ENCODE results near the gene FATE1.

The FATE1 gene

DNA sequence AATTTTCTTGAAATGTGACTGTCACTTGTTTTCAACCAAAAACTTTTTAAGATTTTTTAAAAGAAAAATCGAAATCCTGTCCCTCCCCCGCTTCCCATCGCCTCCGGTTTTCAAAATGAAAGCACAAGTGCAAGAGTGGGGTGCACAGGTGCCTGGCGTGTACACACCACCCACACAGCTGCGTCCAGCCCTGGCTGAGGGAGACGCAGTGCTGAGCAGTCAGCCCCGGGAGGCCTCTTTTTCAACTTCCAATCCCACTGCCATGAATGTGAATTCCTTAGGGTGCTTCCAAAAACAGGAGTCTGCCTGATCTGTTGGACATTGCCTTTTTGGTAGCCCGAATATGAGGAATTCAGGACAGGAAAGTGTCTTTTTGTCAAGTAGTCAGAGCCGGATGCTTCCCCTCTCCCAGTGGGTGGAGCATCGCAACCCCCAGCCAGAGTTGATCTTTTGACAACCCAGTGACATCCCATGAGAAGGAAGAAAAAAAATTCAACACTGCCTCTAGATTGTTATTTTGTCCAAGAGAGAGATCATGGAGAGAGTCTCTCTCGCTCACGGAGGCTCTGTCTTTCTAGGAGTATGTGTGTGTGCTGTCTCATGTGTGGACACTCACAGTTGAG, 11.7 kb upstream of the FATE1 start:
- Histone ChIP-seq H3K36me3 (ENCODE audit: insufficient read depth, low read length) (no peaks in the 10 kb centered on the region), H2AFZ (ENCODE audit: low read length) (no peak overlapping the region), H3K9me3 (ENCODE audit: insufficient read depth, low read depth, low read length) (no peaks in the 10 kb centered on the region), H3K79me2 (ENCODE audit: insufficient read depth, low read length) (no peaks in the 10 kb centered on the region), H3K4me3 (ENCODE audit: low read length, poor library complexity, severe bottlenecking) (no peak overlapping the region), H3K9me2 (replicated peaks; ENCODE audit: low read depth, low read length) (no peaks in the 10 kb centered on the region), H3K9ac (ENCODE audit: low read depth, low read length, poor library complexity, severe bottlenecking) (no peak overlapping the region), H3K27me3 (ENCODE audit: insufficient read depth, low read length, poor library complexity, severe bottlenecking) (no peaks in the 10 kb centered on the region), H4K20me1 (ENCODE audit: insufficient read depth, low read length, poor library complexity, severe bottlenecking) (no peaks in the 10 kb centered on the region), H3F3A (ENCODE audit: low read depth) (no peaks in the 10 kb centered on the region), H3K4me1 (ENCODE audit: insufficient read depth, low read length, poor library complexity, severe bottlenecking) (no peaks in the 10 kb centered on the region), H3K4me2 (ENCODE audit: low read depth, low read length, poor library complexity, severe bottlenecking) (no peak overlapping the region)
- no peak for TF ChIP-seq EZH2phosphoT487 (IDR thresholded peaks at IDR 0.05; ENCODE audit: borderline replicate concordance)
- TF ChIP-seq, protein P1, sequence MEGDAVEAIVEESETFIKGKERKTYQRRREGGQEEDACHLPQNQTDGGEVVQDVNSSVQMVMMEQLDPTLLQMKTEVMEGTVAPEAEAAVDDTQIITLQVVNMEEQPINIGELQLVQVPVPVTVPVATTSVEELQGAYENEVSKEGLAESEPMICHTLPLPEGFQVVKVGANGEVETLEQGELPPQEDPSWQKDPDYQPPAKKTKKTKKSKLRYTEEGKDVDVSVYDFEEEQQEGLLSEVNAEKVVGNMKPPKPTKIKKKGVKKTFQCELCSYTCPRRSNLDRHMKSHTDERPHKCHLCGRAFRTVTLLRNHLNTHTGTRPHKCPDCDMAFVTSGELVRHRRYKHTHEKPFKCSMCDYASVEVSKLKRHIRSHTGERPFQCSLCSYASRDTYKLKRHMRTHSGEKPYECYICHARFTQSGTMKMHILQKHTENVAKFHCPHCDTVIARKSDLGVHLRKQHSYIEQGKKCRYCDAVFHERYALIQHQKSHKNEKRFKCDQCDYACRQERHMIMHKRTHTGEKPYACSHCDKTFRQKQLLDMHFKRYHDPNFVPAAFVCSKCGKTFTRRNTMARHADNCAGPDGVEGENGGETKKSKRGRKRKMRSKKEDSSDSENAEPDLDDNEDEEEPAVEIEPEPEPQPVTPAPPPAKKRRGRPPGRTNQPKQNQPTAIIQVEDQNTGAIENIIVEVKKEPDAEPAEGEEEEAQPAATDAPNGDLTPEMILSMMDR (conservative IDR thresholded peaks at IDR 0.05; ENCODE audit: low read length) = no peak

DNA sequence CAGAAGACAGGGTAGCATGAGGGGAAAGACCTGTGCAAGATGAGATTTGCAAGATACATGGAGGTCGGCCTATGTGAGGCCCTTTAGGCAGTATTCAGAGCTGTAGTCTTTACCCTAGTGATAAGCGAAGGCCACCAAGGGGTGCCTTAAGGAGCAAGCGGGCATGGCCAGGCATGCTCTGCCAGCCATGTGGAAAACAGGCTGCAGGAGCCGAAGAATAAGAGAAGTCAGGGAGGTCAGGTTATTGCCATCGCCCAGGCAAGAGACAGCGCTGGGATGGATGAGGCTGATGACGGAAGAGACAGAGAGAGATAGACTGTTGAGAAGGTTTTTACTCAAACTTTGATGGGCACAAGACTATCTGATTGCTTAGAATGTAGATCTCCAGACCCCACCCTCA, 7.0 kb upstream of the FATE1 start:
- no peaks in the 10 kb centered on the region for H3K36me3 ChIP-seq (ENCODE audit: insufficient read depth, low read length)
- no peaks in the 10 kb centered on the region for H3F3A ChIP-seq (ENCODE audit: low read depth)
- H3K4me1 ChIP-seq (ENCODE audit: insufficient read depth, low read length, poor library complexity, severe bottlenecking) = no peaks in the 10 kb centered on the region
- no peaks in the 10 kb centered on the region for H4K20me1 ChIP-seq (ENCODE audit: insufficient read depth, low read length, poor library complexity, severe bottlenecking)
- no peaks in the 10 kb centered on the region for H3K27me3 ChIP-seq (ENCODE audit: insufficient read depth, low read length, poor library complexity, severe bottlenecking)
- no peak overlapping the region for H2AFZ ChIP-seq (ENCODE audit: low read length)
- no peaks in the 10 kb centered on the region for H3K79me2 ChIP-seq (ENCODE audit: insufficient read depth, low read length)
- H3K4me2 ChIP-seq (ENCODE audit: low read depth, low read length, poor library complexity, severe bottlenecking) = no peak overlapping the region
- TF ChIP-seq EZH2phosphoT487 (IDR thresholded peaks at IDR 0.05; ENCODE audit: borderline replicate concordance) = no peak
- TF ChIP-seq, protein P1 (conservative IDR thresholded peaks at IDR 0.05; ENCODE audit: low read length) = no peak
- no peak overlapping the region for H3K4me3 ChIP-seq (ENCODE audit: low read length, poor library complexity, severe bottlenecking)
- H3K9me2 ChIP-seq (replicated peaks; ENCODE audit: low read depth, low read length) = no peaks in the 10 kb centered on the region
- H3K9me3 ChIP-seq (ENCODE audit: insufficient read depth, low read depth, low read length) = no peaks in the 10 kb centered on the region
- H3K9ac ChIP-seq (ENCODE audit: low read depth, low read length, poor library complexity, severe bottlenecking) = no peak overlapping the region

DNA sequence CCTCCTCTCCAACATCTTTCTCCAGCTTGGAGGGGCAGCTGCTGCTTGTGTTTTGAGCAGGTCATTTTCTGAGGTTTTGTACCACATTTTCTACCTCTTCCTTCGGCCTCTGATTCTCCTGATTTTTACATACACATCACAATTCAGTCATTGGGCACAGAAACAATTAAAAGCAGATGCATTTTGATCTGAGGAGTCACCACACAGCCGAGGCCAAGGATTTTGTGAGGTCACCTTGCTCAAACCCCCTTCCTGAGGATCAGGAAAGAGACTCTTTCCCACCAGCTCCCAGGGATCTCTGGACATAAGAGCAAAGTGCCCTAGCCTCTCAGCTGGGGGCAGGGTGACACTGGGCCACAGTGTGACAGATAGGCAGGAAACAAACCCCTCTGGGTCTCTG, 5.4 kb upstream of the FATE1 start:
- no peaks in the 10 kb centered on the region for H3K36me3 ChIP-seq (ENCODE audit: insufficient read depth, low read length)
- no peaks in the 10 kb centered on the region for H3K27me3 ChIP-seq (ENCODE audit: insufficient read depth, low read length, poor library complexity, severe bottlenecking)

More for the DNA sequence above, 5.4 kb upstream of the FATE1 start:
- H3F3A ChIP-seq (ENCODE audit: low read depth) = no peaks in the 10 kb centered on the region
- no peaks in the 10 kb centered on the region for H3K9me3 ChIP-seq (ENCODE audit: insufficient read depth, low read depth, low read length)
- no peak overlapping the region for H3K9ac ChIP-seq (ENCODE audit: low read depth, low read length, poor library complexity, severe bottlenecking)
- H3K4me2 ChIP-seq (ENCODE audit: low read depth, low read length, poor library complexity, severe bottlenecking) = no peak overlapping the region
- TF ChIP-seq EZH2phosphoT487 (IDR thresholded peaks at IDR 0.05; ENCODE audit: borderline replicate concordance) = no peak
- TF ChIP-seq, protein P1 (conservative IDR thresholded peaks at IDR 0.05; ENCODE audit: low read length) = no peak
- H4K20me1 ChIP-seq (ENCODE audit: insufficient read depth, low read length, poor library complexity, severe bottlenecking) = no peaks in the 10 kb centered on the region
- H3K4me1 ChIP-seq (ENCODE audit: insufficient read depth, low read length, poor library complexity, severe bottlenecking) = no peaks in the 10 kb centered on the region
- H2AFZ ChIP-seq (ENCODE audit: low read length) = no peak overlapping the region
- no peaks in the 10 kb centered on the region for H3K9me2 ChIP-seq (replicated peaks; ENCODE audit: low read depth, low read length)
- H3K4me3 ChIP-seq (ENCODE audit: low read length, poor library complexity, severe bottlenecking) = no peak overlapping the region
- H3K79me2 ChIP-seq (ENCODE audit: insufficient read depth, low read length) = no peaks in the 10 kb centered on the region

All from Loucy (cell line).